ENCODE data around the gene TPST1.
A peak's percentile ranks its signal among the peaks of the same experiment; 100 is the strongest.
"Not testable (repeated sequence)": the region's sequence is repeated elsewhere in the genome, so short reads cannot be mapped to it uniquely, and the experiment has no call there.

The TPST1 gene

DNA sequence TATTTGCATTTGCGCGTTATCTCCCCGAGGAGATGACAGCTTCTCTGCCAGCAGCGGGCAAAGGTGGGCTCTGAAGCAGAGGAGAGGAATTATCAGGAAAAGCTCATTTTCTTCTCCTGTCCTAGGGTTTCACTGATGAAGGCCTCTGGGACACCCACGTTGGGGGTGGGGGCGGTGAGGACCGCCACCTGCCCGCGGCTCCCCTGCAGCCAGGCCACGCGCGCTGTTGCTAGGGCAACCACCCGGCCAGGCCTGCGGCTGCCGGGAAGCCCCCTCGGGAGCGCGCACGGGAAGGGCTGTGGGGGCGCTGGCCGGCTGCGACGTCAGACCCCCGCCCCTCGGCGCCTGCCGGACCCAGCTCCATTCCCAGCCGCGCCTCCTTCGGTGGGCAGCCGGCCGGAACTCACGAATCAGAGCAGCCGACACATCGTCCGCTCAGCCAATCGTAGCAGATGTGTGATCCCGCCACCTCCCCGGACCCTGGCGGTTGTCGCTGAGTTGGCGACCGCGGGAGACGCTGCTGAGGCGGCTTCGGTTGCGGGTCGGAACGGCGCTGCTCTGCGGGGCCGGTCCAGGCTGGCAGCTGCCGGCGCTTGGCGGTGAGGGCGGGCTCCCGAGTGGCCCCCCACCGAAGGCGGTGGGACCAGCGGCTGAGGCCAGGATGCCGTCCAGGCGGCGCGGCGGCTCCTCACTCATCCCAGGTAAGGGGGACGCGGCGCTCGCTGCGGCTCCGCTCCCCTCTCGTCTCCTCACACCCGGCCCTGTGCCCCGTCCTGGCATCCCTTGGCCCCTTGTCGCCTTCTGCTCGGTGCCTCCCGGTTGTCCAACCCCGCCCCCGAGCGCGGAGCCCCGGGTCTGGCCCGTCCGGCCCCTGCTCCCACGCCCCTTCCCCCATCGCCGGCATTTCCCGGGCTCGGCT is at the start of gene TPST1:
TSS of gene TPST1 (plus strand) at position 513 of the 919 bp plus-strand sequence. CDS start 35,092 bp downstream, outside the sequence.
- DNase-seq, result peak; percentile 76

DNA sequence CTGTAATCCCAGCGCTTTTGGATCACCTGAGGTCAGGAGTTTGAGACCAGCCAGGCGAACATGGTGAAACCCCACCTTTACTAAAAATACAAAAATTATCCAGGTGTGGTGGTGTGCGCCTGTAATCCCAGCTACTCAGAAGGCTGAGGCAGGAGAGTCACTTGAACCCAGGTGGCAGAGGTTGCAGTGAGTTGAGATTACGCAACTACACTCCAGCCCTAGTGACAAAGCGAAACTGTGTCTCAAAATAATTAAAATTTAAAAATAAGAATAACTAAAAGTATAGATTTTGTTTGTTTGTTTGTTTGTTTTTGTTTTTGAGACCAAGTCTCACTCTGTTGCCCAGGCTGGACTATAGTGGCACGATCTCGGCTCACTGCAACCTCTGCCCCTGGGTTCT is 49.1 kb upstream of the TPST1 start:
- DNase-seq, result not testable (repeated sequence)

DNA sequence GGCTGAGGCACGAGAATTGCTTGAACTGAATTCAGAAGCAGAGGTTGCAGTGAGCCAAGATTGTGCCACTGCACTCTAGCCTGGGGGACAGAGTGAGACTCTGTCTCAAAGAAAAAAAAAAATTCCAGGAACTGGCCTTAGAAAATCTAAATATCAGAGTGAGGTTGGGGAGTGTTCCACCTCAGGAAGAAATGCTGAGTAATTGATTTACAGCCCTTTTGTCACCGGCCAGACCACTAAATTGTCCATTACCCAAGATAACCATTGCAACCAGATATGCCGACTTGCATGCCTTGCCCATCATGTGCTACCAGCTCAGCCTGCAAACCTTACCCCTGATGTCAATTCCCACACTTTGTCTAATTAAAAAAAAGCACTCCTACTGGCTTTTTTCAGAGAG is 48.1 kb upstream of the TPST1 start:
- no peak for DNase-seq

DNA sequence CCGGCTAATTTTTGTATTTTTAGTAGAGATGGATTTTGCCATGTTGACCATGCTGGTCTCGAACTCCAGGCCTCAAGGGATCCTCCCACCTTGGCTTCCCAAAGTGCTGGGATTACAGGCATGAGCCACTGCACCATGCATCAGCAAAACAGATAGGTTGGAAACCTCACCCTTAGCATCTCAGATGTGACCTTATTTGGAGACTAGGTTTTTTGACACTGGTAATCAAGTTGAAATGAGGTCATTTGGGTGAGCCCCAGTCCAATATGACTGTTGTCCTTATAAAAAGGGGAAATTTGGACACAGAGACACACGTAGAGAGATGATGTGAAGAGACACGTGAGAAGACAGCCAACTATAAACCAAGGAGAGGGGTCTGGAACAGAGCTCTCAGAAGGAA is 42.5 kb upstream of the TPST1 start:
- DNase-seq, result no peak

DNA sequence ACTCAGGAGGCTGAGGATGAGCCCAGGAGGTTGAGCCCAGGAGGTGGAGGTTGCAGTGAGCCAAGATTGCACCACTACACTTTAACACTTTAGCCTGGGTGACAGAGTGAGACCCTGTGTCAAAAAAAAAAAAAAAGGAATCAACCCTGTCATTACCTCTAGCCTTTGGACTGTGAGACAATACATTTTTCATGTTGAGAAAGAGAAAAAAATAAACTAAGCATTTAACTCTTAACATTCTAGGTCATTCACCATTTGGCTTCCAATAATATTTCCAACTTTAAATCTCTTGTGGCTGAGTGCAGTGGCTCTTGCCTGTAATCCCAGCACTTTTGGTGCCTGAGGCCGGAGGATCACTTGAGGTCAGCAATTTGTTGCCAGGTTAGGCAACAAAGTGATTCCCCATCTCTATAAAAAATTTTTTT is 41.9 kb upstream of the TPST1 start:
- DNase-seq, result no peak

DNA sequence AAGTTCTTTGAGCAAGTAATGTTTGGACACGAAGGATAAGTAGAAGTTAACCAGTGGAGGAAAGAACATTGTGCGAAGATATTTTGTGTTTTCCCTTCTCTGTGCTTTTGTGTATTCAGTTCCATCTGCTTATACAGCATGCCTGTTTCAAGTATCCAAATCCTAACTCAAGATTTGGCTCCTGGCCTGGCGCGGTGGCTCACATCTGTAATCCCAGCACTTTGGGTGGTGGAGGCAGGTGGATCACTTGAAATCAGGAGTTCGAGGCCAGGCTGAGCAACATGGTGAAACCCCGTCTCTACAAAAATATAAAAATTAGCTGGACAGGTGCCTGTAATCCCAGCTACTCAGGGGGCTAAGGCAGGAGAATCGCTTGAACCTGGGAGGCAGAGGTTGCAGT is 40.8 kb upstream of the TPST1 start:
- no peak for DNase-seq

DNA sequence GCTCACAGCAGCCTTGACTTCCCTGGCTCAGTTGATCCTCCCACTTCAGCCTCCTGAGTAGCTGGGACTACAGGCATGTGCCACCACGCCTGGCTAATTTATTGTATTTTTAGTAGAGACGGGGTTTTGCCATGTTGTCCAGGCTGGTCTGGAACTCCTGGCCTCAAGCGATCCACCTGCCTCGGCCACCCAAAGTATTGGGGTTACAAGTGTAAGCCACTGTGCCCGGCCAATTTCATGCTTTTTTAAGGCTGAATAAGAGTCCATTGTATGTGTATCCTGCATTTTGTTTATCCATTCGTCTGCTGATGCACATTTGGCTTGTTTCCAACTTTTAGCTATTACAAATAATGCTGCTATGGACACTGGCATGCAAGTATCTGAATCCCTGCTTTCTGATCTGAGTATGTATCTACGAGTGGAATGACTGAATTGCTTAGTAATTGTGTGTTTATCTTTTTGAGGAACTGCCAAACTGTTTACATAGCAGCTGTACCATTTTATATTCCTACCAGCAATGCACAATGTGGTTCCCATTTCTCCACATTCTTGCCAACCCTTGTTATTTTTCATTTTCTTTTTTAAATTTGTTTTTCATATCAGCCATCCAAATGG is 37.3 kb upstream of the TPST1 start:
- peak; percentile 15 for DNase-seq

DNA sequence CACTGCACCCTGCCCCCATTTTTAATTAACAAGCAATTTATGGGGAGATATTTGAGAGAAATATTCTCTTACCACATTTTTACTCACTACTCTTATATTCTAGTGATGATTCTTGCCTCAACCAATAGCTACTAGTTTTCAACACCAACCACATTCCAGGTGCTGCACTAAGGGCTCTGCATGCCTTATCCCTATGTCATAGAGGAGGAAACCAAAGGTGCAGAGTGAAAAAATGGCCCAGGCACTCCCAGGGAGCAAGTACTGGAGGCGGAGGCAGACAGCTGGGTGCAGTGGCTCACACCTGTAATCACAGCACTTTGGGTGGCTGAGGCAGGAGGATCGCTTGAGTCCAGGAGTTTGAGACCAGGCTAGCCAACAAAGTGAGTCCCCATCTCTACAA is 35.5 kb upstream of the TPST1 start:
- DNase-seq, result no peak

DNA sequence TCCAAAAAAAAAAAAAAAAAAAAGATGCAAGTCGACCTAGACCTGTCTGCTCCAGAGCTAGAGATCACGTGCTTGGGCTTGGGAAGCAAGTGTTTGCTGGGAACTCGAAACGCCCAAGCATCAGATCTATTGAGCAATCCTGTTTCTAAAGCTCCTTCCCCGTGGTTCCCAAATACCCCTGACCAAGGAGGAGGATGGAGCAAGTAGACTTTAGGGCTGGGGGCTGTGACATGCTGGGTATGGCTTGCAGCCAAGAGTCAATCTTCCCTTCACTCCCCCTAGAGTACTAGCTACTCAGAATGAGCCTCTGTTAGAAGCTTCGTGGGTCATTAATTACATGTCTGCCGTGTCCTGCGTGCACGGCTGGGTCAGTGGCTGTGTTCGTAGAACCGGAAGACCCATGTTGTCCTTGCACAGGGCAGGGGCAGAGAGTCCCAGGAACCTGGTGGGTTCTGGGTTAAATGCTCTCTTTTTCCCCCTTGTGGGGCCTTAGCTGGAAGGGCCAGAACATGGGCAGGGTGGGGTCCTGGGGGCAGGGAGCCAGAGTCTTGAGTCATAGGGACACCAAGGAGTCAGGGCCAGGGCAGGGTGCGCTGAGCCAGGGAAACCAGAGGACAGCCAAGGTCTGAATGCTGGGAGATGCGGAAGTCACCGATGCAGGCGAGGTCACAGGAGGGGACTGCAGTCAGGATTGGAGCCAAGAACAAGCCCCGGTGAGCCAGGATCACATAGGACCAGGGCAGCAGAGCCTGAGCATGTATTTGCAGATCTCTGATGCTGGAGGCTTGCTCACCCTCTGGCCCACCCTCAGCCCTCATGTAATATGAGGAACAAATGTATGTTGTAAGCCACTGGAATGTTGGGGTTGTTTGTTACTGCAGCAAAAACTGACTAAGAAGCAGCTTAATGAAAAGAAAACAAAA is 34.6 kb upstream of the TPST1 start:
- no peak for DNase-seq

DNA sequence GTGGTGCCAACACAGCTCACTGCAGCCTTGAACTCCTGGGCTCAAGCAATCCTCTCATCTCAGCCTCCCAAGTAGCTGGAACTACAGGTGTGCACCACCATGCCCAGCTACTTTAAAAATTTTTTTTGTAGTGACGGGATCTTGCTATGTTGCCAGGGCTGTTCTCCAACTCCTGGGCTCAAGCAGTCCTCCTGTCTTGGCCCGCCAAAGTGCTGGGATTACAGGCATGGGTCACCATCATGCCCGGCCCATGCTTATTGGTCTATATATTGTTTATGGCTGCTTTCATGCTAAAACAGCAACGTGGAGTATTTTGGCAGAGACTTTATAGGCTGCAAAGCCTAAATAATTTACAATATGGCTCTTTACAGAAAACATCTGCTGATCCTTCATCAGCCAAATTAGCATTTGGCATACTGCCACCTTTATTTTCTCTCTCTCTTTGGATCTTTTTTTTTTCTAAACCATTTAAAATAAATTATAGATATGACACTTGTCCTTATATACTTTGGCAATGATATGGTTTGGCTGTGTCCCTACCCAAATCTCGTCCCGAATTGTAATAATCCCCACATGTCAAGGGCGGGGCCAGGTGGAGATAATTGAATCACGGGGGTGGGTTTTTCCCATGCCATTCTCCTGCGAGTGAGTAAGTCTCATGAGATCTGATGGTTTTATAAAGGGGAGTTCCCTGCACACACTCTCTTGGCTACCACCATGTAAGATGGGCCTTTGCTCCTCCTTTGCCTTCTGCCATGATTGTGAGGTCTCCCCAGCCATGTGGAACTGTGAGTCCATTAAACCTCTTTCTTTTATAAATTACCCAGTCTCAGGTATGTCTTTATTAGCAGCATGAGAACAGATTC is 32.4 kb upstream of the TPST1 start:
- peak; percentile 79 for DNase-seq

DNA sequence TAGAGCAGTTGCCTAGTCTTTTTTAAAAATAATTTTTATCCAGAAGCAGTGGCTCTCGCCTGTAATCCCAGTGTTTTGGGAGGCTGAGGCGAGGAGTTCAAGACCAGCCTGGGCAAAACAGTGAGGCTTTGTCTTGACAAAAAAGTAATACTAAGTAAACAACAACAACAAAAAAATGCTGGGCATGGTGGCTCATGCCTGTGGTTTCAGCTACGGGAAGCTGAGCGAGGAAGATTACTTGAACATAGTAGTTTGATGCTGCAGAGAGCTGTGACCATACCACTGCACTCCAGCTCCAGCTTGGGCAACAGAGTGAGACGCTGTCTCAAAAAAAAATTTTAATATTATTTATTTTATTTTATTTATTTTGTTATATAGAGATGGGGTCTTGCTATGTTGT is 31.3 kb upstream of the TPST1 start:
- no peak for DNase-seq

DNA sequence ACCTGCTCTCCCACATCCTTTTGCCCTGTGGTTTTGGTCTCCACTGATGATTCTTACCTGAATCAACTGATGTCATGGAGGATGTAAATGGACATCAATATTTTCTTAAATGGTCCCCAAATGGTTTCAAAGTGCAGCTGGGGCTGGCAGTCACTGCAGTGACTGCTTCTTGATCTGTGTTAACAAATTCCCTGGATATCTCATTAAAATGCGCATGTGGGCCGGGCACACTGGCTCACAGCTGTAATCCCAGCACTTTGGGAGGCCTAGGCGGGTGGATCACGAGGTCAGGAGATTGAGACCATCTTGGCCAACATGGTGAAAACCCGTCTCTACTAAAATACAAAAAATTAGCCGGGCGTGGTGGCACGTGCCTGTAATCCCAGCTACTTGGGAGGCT is 30.1 kb upstream of the TPST1 start:
- DNase-seq, result not testable (repeated sequence)

DNA sequence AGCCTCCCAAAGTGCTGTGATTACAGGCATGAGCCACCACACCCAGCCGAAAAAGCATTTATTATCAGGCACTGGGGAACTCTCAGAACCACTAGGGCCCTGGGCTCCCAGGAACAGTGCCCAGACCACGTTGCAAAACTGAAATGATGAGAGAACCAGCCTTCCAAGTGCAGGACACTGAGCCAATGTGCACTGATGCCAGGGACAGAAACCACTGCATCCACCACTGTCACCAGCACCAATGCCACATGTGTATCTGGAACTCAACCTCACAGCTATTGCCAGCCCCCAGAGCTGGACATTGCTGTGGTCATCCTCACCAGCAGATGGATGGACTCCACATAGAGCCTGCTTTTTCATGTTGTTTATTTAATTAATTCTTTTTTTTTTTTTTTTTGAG is 28.2 kb upstream of the TPST1 start:
- DNase-seq, result no peak

DNA sequence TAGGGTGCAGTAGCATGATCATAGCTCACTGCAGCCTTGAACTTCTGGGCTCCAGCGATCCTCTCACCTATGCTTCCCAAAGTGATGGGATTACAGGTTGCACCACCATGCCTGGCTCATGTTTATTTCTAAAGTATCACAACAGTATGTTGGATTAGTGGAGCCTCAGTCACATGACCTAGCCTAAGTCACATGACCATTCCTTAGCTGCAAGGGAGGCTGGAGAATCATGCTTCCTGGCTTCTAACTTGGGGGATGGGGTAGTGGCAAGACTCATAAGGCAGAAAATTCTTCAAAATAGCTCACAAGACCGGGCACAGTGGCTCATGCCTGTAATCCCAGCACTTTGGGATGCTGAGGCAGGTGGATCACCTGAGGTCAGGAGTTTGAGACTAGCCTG is 26.9 kb upstream of the TPST1 start:
- DNase-seq, result no peak

DNA sequence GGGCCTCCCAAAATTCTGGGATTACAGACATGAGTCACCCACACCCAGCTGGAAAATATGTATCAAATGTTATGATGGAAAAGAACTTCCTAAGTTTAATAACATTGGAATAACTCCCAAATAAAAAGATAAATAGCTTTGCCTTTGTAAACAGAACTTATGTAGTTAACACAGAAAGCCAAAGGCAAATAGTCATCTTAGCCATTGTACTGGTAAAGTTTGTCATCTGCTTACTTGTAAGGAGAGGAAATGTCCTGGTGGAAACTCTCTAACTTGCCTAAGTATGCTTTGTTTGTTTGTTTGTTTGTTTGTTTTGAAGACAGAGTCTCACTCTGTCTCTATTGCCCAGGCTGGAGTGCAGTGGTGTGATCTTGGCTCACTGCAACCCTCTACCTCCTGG is 23.8 kb upstream of the TPST1 start:
- DNase-seq, result no peak

DNA sequence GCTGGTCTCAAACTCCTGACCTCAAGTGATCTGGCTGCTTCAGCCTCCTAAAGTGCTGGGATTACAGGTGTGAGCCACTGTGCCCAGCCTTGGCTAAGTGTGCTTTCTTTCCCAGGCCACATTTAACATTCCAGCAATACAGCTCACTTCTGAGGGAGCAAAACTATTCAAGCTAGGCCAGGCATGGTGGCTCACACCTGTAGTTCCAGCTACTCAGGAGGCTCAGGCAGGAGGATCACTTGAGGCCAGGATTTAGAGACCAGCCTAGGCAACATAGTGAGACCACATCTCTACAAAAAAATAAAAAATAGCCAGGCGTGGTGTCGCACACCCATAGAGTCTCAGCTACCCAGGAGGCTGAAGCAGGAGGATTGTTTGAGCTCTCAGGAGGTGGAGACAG is 23.3 kb upstream of the TPST1 start:
- no peak for DNase-seq

DNA sequence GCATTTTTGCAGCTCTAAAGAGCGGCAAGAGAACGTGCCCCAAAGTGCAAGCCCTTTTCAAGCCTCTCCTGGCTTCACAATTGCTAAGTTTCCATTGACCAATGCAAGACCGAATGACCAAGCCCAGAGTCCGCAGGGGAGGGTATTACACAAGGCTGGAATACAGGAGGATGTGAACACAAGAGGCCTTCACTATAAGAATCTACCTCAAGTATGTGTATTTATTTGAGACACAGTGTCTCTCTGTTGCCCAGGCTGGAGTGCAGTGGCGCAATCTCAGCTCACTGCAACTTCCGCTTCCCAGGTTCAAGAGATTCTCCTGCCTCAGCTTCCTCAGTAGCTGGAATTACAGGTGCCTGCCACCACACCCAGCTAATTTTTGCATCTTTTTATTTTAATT is 22.2 kb upstream of the TPST1 start:
- no peak for DNase-seq

DNA sequence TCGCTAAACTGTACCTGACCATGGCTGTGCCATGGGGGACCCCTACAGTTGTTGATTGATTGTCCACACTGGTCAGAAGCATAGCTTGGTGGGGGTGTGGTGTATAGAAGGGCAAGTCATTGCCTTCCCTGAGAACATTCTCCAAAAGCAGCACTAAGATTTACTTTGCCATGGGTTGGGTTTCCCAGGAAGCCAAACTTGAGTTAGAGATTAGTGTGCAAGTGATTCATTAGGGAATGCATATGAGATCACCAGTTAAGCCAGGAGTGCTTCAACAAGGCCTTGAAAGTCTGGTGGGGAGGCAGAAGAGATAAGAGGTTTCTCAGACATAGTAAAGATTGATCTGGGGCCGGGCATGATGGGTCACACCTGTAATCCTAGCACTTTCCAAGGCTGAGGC is 21.4 kb upstream of the TPST1 start:
- DNase-seq, result no peak

DNA sequence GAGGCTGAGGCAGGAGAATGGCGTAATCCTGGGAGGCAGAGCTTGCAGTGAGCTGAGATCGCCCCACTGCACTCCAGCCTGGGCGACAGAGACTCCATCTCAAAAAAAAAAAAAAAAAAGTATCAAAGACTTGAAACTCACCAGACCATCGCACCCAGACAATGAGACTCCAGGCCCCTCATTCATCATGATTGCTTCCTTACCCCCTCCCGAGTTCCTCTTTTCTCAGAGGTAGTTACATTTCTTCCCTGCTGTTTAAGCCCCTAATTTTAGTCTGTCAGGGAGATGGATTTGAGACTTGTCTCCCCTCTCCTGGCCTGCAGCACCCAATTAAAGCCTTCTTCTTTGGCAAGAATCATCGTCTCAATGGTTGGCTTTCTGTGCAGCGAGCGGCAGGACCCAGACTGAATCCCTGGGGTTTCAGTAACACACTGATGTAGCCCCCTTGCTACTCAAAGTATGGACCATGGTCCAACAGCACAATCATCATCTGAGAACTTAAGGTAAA is 19.4 kb upstream of the TPST1 start:
- DNase-seq, result no peak

DNA sequence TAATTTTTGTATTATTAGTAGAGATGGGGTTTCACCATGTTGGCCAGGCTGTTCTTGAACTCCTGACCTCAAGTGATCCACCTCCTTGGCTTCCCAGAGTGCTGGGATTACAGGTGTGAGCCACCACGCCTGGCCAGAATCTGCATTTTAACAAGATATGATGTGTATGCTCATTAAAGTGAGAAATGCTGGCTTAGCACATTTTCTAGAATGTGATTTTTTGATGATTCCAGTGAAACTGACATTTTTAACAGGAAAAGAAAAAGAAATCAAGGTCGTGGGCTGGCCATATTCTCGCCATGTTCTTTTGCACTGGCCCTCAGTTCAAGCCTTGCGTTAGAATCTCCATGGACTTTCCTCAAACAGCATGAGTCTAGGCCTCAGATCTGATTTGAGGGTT is 18.1 kb upstream of the TPST1 start:
- no peak for DNase-seq

DNA sequence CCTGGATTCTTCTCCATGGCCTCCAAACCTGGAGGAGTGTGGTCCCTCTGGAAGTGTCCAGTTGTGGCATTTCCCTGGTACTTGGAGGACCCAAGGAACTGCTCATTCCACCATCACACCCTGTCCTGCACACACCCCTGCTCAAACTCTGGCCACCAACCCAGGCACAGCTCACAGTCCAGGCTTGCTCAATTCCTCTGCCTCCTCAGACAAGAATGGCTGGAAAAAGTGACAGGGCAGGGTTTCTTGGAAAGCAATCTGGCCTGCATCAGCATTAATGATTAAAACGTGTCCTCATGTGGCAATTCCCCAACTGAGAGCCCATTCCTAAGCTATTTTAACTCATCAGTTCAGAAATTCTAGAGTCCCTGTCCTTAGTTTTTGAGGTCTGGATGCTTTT is 17.2 kb upstream of the TPST1 start:
- no peak for DNase-seq

DNA sequence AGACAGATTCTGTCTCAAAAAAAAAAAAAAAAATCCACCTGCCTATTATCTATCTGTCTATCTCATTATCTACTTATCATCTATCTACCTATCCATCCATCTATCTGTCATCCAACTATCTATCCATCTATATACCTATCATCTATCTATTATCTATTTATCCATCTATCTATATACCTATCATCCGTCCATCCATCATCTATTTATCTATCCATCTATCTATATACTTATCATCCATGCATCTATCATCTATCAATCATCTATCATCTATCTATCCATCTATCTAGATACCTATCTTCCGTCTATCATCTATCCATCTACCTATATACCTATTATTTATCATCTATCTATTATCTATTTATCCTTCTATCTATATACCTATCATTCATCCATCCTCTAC is 16.5 kb upstream of the TPST1 start:
- DNase-seq, result no peak
